ENCODE results near the gene BAIAP2. TPM values are rescaled to one million over a fixed set of nuclear protein-coding genes. Genes with fewer than 3 reads are reported as not detected.
A peak's percentile ranks its signal among the peaks of the same experiment; 100 is the strongest.

Gene BAIAP2
- total RNA-seq, 2 experiments from 2014 or later = 7.7 to 10.0 TPM

- Mint-ChIP-seq H3K36me3 (no peaks in the 10 kb centered on the region), H3K27ac (no peak overlapping the region), H3K9me3 (no peaks in the 10 kb centered on the region), H3K4me3 (peak overlapping the region; percentile 84), H3K27me3 (peaks cover 13% of the 10 kb centered on the region), H3K4me1 (peaks cover 16% of the 10 kb centered on the region)
- DNase-seq = no peak
Observed at GRCh38 chr17:81036197-81036941, 1.4 kb downstream of the BAIAP2 start.

DNA sequence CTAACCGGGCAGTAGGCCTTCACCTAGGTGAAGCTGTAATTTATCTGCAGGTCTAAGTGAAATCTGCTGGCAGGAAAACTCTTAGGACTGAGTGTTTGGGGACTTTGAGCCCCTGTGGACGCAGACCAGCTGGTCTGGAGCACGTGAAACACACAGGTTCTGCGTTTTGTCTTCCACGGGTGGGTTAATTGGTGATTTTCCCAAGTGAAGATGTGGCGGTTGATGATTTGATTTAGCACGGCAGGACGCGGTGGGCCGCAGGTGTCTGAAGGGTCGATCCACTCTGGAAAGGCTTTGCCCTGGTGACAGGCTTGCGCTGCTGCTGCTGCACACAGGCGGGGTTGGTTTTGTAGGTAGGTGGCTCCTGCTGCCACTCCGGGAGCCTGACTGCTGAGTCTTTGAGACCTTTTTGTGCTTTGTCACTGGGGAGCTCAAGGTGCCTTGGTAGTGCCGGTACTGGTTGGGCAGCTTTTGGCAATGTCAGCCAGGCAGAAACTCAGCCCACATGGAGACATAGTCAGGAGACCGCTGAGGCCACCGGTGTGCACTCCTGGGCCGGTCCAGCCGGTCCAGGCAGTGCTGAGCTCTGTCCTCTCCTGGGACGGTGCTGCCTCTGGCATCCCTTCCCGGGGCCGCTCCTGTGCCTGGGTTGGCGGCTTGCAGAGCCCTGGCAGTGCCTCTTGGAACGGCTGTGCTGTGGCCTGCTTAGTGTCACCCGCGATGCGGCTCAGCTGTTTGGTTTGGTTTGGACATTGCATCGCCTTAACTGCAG is 2.3 kb downstream of the BAIAP2 start:
- Mint-ChIP-seq H3K4me1 (peaks cover 16% of the 10 kb centered on the region), H3K36me3 (no peaks in the 10 kb centered on the region), H3K27me3 (peaks cover 13% of the 10 kb centered on the region), H3K9me3 (no peaks in the 10 kb centered on the region), H3K27ac (no peak overlapping the region), H3K4me3 (no peak overlapping the region)
- no peak for DNase-seq

GRCh38 chr17:81037798-81038733 is 3.1 kb downstream of the BAIAP2 start:
- no peak for DNase-seq

DNA sequence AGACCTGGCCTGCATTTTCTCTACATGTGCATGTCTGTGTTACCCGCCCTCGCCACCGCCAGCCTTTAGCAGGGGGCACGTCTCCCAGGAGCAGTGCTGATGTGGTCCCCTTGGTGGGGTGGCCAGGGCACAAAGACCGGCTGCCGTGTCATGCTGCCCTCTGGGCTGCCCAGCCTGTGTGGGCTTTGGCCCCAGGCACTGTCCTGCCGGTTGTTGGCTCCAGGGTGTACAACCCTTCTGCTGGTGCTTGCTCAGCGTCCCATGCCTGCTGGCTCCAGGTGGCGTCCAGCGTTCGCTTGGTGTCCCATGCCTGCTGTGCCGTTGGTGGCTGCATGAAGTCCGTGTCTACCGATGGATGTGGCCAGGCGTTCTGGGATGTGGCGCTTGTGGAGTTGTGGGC is 4.1 kb downstream of the BAIAP2 start:
- Mint-ChIP-seq H3K36me3 (no peaks in the 10 kb centered on the region), H3K4me1 (peaks cover 12% of the 10 kb centered on the region), H3K27ac (no peak overlapping the region)

More at GRCh38 chr17:81037798-81038733, 3.1 kb downstream of the BAIAP2 start:
- H3K4me1 Mint-ChIP-seq = peaks cover 16% of the 10 kb centered on the region
- H3K4me3 Mint-ChIP-seq = no peak overlapping the region
- no peak overlapping the region for H3K27ac Mint-ChIP-seq
- no peaks in the 10 kb centered on the region for H3K9me3 Mint-ChIP-seq
- H3K27me3 Mint-ChIP-seq = peaks cover 12% of the 10 kb centered on the region
- no peaks in the 10 kb centered on the region for H3K36me3 Mint-ChIP-seq

GRCh38 chr17:81039854-81040758 is 5.2 kb downstream of the BAIAP2 start:
- Mint-ChIP-seq H3K4me3 (no peak overlapping the region), H3K9me3 (no peaks in the 10 kb centered on the region), H3K27me3 (no peaks in the 10 kb centered on the region), H3K36me3 (no peaks in the 10 kb centered on the region), H3K27ac (no peak overlapping the region), H3K4me1 (peaks cover 12% of the 10 kb centered on the region)
- no peak for DNase-seq

More for the DNA sequence above, 4.1 kb downstream of the BAIAP2 start:
- no peak for DNase-seq
- no peak overlapping the region for H3K4me3 Mint-ChIP-seq
- H3K27me3 Mint-ChIP-seq = peaks cover 2% of the 10 kb centered on the region
- H3K9me3 Mint-ChIP-seq = no peaks in the 10 kb centered on the region

DNA sequence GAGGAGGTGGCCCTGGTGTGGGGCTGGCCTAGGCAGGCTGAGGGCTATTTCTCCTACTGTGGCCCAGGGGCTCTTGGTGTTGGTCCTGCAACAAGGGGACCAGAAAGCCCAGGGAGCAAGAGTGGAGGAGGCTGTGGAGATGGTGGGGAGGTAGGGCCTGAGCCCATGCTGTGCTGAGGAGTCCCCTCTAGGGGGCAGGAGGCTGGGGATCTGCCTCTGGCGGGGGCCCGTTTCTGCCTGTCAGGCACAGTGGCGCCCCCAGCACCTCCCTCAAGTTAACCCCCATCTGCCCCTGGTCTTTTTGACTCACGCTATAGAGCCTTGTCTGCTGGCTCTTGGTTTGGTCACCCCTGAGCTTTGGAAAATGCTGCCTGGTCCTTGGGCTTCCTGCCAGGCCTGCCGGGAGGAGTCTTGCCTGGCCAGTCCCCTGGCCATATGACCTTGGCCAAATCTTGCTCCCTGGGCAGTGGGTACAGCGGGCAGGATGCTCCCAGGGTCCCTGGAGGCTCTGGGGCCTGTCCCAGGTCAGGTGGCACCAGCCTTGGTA is 5.9 kb downstream of the BAIAP2 start:
- Mint-ChIP-seq H3K27ac (no peak overlapping the region), H3K27me3 (no peaks in the 10 kb centered on the region), H3K4me3 (no peak overlapping the region), H3K36me3 (no peaks in the 10 kb centered on the region), H3K9me3 (no peaks in the 10 kb centered on the region), H3K4me1 (peaks cover 10% of the 10 kb centered on the region)
- DNase-seq = peak; percentile 50

DNA sequence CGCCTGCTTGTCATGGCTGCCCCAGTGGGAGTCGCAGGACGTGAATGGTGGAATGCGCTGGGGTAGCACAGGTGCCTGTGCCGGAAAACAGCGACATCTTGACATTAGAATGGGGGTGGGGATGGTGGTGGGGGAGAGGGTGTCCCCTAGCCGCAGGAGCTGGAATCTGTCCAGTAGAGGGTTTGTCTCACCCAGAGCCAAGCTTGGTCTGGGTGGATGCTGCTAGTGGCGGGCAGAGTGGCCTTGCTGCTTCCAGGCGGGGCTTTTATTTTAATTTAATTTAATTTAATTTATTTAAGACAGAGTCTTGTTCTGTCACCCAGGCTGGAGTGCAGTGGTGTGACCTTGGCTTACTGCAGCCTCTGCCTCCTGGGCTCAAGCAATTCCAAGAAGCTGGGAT is 7.7 kb downstream of the BAIAP2 start:
- DNase-seq = no peak
- Mint-ChIP-seq H3K4me3 (no peak overlapping the region), H3K4me1 (no peaks in the 10 kb centered on the region), H3K27me3 (no peaks in the 10 kb centered on the region), H3K9me3 (no peaks in the 10 kb centered on the region), H3K36me3 (no peaks in the 10 kb centered on the region), H3K27ac (no peak overlapping the region)

- no peak overlapping the region for H3K27ac Mint-ChIP-seq
- no peaks in the 10 kb centered on the region for H3K4me1 Mint-ChIP-seq
- H3K27me3 Mint-ChIP-seq = no peaks in the 10 kb centered on the region
- no peak overlapping the region for H3K4me3 Mint-ChIP-seq
- no peaks in the 10 kb centered on the region for H3K36me3 Mint-ChIP-seq
- DNase-seq = no peak
- H3K9me3 Mint-ChIP-seq = no peaks in the 10 kb centered on the region
Observed at GRCh38 chr17:81043319-81043724, 8.4 kb downstream of the BAIAP2 start.

DNA sequence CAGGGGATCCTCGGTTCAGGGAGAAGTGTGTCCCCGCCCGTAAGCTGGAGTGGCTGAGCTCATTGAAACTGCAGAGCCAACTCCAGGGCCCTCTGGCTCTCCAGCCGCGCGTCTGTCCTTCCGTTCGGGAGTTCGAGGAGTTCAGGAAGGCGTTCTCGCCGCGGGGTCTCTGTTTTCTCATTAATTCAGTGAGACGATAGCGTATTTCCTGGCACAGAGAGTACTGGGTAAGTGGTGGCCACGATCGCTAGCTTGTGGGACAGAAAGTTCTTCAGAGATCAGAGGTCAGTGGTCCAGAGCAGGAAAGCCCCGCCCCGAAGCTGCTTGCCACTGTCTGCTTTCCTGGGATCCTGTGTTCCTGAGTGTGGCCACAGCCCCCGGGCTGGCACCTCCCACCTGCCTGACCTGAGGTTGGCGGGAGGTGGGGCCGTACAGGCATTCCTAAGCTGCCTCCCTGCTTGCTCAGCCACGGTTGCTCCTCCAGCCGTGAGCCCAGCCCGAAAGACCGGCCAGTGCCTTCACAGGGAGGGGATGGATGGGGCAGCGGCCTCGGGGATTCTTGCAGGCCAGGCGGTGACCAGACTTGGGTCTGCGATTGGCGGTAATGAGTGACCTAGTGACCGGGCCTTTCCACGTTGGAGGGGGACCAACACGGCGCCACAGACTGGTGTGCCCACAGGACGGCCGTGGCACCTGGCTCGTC is 8.9 kb downstream of the BAIAP2 start:
- H3K36me3 Mint-ChIP-seq = no peaks in the 10 kb centered on the region
- DNase-seq = no peak
- no peak overlapping the region for H3K4me3 Mint-ChIP-seq
- no peaks in the 10 kb centered on the region for H3K4me1 Mint-ChIP-seq
- no peak overlapping the region for H3K27ac Mint-ChIP-seq
- no peaks in the 10 kb centered on the region for H3K27me3 Mint-ChIP-seq
- H3K9me3 Mint-ChIP-seq = no peaks in the 10 kb centered on the region

- Mint-ChIP-seq H3K36me3 (no peaks in the 10 kb centered on the region), H3K9me3 (no peaks in the 10 kb centered on the region), H3K27ac (no peak overlapping the region), H3K4me1 (peaks cover 4% of the 10 kb centered on the region), H3K27me3 (no peaks in the 10 kb centered on the region), H3K4me3 (no peak overlapping the region)
- no peak for DNase-seq
Observed at GRCh38 chr17:81044428-81044763, 9.4 kb downstream of the BAIAP2 start.

DNA sequence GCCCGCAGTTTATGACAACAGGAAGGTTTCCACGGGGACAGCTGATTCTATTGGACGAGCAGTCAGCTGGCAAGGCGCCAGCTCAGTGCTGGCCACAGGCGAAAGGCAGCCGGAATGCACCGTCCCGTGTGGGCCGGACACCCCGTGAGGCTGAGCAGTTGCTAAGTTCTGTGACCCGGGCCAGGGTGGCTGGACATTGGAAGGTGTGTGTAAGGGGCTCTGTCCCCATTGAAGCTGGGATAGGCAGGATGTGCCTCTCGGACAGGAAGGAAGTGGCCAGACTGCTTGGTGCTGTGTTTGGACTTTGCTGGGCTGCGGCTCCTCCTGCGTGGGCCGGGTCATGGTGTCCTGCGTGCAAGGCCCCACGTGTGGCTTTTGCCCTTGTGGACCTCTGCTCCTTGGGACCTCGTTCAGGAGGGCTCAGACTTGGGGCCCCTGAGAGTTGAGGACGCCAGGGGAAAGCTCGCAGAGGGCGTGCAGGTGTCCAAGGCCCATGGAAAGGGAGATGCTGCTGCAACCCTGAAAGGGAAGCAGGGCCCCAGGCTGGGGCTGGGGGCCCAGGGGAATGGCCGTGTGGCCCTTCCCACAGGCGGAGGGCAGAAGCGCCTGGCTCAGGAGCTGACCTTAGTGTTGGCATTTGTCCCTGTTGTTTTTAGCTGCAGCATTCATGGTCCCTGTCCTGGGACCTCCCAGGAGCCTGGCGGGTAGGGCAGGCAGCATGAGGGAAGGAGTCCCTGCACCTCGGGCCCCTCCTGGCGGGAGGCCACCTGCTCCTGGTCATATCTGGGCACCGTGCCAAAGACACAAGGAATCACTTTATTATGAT is 10.0 kb downstream of the BAIAP2 start:
- Mint-ChIP-seq H3K27me3 (no peaks in the 10 kb centered on the region), H3K36me3 (no peaks in the 10 kb centered on the region), H3K27ac (no peak overlapping the region), H3K9me3 (no peaks in the 10 kb centered on the region), H3K4me1 (peaks cover 6% of the 10 kb centered on the region), H3K4me3 (no peak overlapping the region)
- DNase-seq = no peak

GRCh38 chr17:81045590-81046095 is 10.7 kb downstream of the BAIAP2 start:
- no peak overlapping the region for H3K27ac Mint-ChIP-seq
- no peaks in the 10 kb centered on the region for H3K36me3 Mint-ChIP-seq
- no peaks in the 10 kb centered on the region for H3K9me3 Mint-ChIP-seq
- no peak for DNase-seq
- peaks cover 6% of the 10 kb centered on the region for H3K4me1 Mint-ChIP-seq
- no peaks in the 10 kb centered on the region for H3K27me3 Mint-ChIP-seq
- no peak overlapping the region for H3K4me3 Mint-ChIP-seq

All from activated naive CD8-positive, alpha-beta T cell treated with anti-CD3 and anti-CD28 coated beads for 36 hours (primary cell).